Mucosa of rectum (tissue), 2 donors: Measurements from ENCODE around the gene METTL3.

Experiments used
- H3K27ac ChIP-seq, 2 donors: one replicate each; pipeline ENCODE4 v1.7.0; 2013; ENCODE audit warnings: inconsistent platforms in 2 of 2, low read depth in 2 of 2, low read length in 2 of 2
- H3K27me3 ChIP-seq, 2 donors: one replicate each; pipeline ENCODE4 v1.7.0; 2013; ENCODE audit warnings: low read length in 2 of 2; ENCODE audit not compliant: control insufficient read depth in 2 of 2, insufficient read depth in 2 of 2
- H3K36me3 ChIP-seq, 2 donors: one replicate each; pipeline ENCODE4 v1.7.0; 2013; ENCODE audit warnings: low read length in 2 of 2; ENCODE audit not compliant: control insufficient read depth in 2 of 2, insufficient read depth in 2 of 2
- H3K4me1 ChIP-seq, 2 donors: one replicate each; pipeline ENCODE4 v1.7.0; 2013; ENCODE audit warnings: low read length in 2 of 2, mild to moderate bottlenecking in 1 of 2; ENCODE audit not compliant: control insufficient read depth in 2 of 2, insufficient read depth in 2 of 2
- H3K4me3 ChIP-seq, 2 donors: one replicate each; pipeline ENCODE4 v1.7.0; 2013; ENCODE audit warnings: low read length in 2 of 2
- H3K9ac ChIP-seq, 2 donors: one replicate each; pipeline ENCODE4 v1.7.0; 2013; ENCODE audit warnings: low read length in 2 of 2, low read depth in 1 of 2, mild to moderate bottlenecking in 1 of 2
- H3K9me3 ChIP-seq, 2 donors: one replicate each; pipeline ENCODE4 v1.7.0; 2013; ENCODE audit warnings: low read length in 2 of 2; ENCODE audit not compliant: control insufficient read depth in 2 of 2
- donor health status: healthy.
- donor health status: Normal muscosa, but diverticular disease.

Gene METTL3

GRCh38 chr14:21526672-21527317 lies 15.7 kb upstream of the METTL3 start:
- Histone ChIP-seq H3K9ac (no peak overlapping the region), H3K27ac (no peak overlapping the region), H3K4me1 (no peaks in the 10 kb centered on the region)

DNA sequence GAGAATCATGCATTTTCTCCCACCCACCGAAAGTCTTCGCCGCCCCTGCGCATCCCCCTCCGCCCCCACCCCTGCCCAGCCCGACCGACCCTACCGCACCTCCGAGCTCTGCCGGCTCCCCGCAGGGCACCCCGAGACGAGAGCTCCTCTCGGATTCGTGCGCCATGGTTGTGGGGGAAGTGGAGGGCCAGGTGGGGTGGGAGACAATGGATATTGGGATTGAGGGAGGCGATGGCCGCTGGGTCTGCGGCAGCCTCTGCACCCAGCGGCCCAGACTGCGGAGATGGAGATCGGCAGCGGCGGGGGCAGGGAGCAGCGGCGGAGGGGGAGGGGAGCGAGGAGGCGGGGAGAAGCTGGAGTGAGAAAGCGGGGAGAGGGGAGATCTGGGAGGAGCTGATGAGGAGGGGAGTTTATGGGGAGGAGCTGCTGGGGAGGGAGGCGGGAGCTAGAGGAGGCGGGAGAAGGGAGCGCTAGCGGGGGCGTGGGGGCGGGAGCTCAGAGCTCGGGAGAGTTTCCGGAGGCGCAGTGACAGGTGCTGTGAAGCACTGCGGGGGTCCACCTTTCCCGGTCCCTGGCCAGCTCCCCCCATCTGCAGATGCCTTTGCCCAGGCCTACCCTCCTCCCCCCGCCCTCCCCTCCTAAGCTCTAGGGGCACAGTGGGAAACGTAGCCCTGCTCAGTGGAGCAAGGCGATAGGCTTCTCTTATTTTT lies 15.0 kb upstream of the METTL3 start, which contains the start of gene SALL2:
SALL2 (minus strand) TSS at position 385 of the 710 bp plus-strand sequence; CDS start at position 166, 219 bp downstream.
- Histone ChIP-seq H3K27me3 (no peaks in the 10 kb centered on the region), H3K36me3 (no peaks in the 10 kb centered on the region), H3K27ac (peak within 1 kb of the TSS; percentile 7 to 43), H3K4me1 (no peaks in the 10 kb centered on the region), H3K9me3 (no peaks in the 10 kb centered on the region), H3K4me3 (peak within 1 kb of the TSS; percentile 66 to 72), H3K9ac (peak within 1 kb of the TSS; percentile 26 to 52)

More at GRCh38 chr14:21526672-21527317, 15.7 kb upstream of the METTL3 start:
- no peaks in the 10 kb centered on the region for H3K27me3 ChIP-seq
- H3K4me3 ChIP-seq = peak overlapping the region; percentile 66 to 72
- no peaks in the 10 kb centered on the region for H3K9me3 ChIP-seq
- H3K36me3 ChIP-seq = no peaks in the 10 kb centered on the region

DNA sequence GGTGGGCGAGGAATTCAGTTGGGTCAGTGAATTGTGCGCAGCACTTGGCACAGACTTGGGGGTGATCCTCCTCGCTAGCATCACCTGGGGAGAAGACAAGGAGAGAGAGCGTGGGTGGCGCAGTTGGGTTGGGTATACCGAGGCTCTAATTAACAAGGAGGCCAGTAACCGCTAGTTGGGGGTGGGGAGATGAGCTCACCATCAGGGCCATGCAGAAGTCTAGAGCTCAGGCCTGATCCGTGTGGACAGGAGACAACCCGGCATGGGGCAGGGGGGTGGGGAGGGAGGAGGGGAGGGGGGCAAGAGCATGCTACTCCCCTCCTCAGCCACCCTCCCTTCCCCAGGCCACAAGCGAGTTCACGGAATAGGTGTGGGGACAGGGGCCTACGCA lies 14.4 kb upstream of the METTL3 start:
- H3K9ac ChIP-seq = peak overlapping the region in 1 of 2 donors; percentile 52
- no peaks in the 10 kb centered on the region for H3K27me3 ChIP-seq
- no peaks in the 10 kb centered on the region for H3K36me3 ChIP-seq
- no peaks in the 10 kb centered on the region for H3K9me3 ChIP-seq
- H3K4me1 ChIP-seq = no peaks in the 10 kb centered on the region
- H3K27ac ChIP-seq = peak overlapping the region in 1 of 2 donors; percentile 7
- peak overlapping the region; percentile 66 to 72 for H3K4me3 ChIP-seq

DNA sequence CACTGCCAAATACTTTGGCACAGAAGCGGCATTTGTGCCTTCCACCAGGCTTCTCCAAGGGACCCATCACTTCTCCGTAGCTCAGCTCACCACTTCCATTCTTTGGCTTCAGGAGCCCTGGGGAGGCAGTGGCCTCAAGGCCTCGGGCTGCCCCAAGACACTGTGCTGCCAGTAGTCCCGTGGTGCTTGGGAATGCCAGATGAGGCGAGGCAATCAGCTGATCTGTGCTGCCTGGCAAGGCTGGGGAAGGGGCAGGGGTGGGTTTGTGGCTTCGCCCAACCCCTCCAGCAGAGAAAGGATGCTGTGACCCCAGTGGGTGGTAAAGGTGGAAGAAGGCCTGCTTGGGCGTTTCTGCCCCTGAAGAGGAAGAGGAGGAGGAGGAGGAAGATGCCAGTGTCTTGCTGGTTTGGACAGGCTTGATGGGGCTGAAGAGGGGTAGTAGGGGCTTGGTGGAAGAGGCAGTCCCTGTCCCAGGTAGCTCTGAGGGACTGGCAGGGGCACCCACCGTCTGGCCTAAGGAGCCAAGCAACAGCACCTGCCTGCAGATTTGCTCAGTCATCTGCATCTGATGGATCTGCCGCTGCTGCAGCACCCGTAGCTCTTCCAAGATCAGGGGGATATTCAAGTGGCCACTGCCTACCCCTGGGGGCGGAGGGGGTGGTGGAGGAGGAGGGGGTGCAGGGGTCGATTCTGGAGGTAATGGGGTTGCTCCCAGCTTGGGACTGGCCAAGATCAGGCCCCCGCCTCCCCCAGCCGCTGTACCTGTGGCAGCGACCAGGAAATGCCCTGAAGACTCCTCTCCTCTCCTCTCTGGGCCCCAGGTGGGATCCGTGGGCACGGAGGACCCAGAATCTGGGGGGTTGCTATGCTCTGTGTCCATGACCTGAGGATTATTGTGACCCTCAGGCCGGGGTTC lies 13.7 kb upstream of the METTL3 start:
- H3K27me3 ChIP-seq = no peaks in the 10 kb centered on the region
- no peaks in the 10 kb centered on the region for H3K4me1 ChIP-seq
- no peaks in the 10 kb centered on the region for H3K9me3 ChIP-seq
- H3K36me3 ChIP-seq = no peaks in the 10 kb centered on the region
- peak overlapping the region in 1 of 2 donors; percentile 26 for H3K4me3 ChIP-seq
- H3K27ac ChIP-seq = no peak overlapping the region
- H3K9ac ChIP-seq = no peak overlapping the region

DNA sequence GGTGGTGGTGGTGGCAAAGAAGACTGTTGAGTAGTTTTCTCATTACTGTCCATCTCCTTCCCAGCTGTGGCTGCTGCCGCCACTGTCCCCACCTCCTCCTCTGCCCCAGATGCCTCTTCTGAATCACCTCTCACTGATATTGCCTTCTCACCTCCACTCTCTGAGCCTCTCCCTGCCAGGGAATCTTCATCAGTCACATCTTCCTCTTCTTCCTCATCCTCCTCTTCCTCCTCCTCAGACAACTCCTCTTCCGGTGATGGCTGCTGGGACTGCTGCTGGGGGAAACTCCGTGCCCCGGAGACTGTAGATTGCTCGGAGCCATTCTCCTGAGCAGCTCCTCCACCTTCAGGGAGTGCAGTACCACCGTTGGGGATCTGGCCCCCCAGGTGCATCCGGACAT lies 12.1 kb upstream of the METTL3 start:
- no peaks in the 10 kb centered on the region for H3K4me1 ChIP-seq
- H3K4me3 ChIP-seq = no peak overlapping the region
- no peaks in the 10 kb centered on the region for H3K36me3 ChIP-seq
- no peak overlapping the region for H3K9ac ChIP-seq
- H3K27ac ChIP-seq = no peak overlapping the region
- H3K27me3 ChIP-seq = no peaks in the 10 kb centered on the region
- H3K9me3 ChIP-seq = no peaks in the 10 kb centered on the region

- Histone ChIP-seq H3K27me3 (no peaks in the 10 kb centered on the region), H3K9ac (no peak overlapping the region), H3K4me3 (no peak overlapping the region), H3K4me1 (no peaks in the 10 kb centered on the region), H3K9me3 (no peaks in the 10 kb centered on the region), H3K36me3 (no peaks in the 10 kb centered on the region), H3K27ac (no peak overlapping the region)
Observed at GRCh38 chr14:21521501-21521900, 10.4 kb upstream of the METTL3 start.

DNA sequence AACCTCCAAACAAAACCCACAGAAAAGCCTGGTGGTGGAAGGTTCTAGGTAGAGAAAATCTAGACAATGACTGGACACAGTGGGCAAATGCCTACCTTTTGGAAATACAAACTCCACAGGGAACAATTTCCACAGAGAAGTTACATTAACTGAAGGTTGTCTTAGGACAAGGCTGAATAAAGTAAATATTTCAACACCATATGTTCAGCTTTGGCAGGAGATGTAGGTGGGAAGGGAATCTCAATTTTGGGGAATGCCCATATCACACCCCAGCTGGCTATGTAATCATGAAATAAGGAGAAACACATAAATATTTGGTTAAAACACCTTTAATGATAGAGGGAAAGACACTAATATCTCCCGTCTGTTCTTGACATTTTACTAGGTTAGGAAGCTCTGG lies 9.6 kb upstream of the METTL3 start:
- no peaks in the 10 kb centered on the region for H3K9me3 ChIP-seq
- H3K27me3 ChIP-seq = peaks cover 0 to 2% of the 10 kb centered on the region in 2 donors
- H3K4me1 ChIP-seq = no peaks in the 10 kb centered on the region
- no peaks in the 10 kb centered on the region for H3K36me3 ChIP-seq
- H3K9ac ChIP-seq = no peak overlapping the region
- H3K4me3 ChIP-seq = no peak overlapping the region
- no peak overlapping the region for H3K27ac ChIP-seq

- Histone ChIP-seq H3K9me3 (no peaks in the 10 kb centered on the region), H3K27ac (no peak overlapping the region), H3K9ac (no peak overlapping the region), H3K4me1 (no peaks in the 10 kb centered on the region), H3K36me3 (no peaks in the 10 kb centered on the region), H3K27me3 (peaks cover 0 to 2% of the 10 kb centered on the region in 2 donors), H3K4me3 (no peak overlapping the region)
Observed at GRCh38 chr14:21518725-21519124, 7.6 kb upstream of the METTL3 start.

GRCh38 chr14:21514341-21514740 lies 3.2 kb upstream of the METTL3 start:
- Histone ChIP-seq H3K27ac (no peak overlapping the region), H3K27me3 (peaks cover 0 to 2% of the 10 kb centered on the region in 2 donors), H3K9me3 (no peaks in the 10 kb centered on the region), H3K36me3 (no peaks in the 10 kb centered on the region), H3K4me3 (no peak overlapping the region), H3K4me1 (peaks cover 7 to 10% of the 10 kb centered on the region in 2 donors), H3K9ac (no peak overlapping the region)
